Effector memory CD8-positive, alpha-beta T cell (primary cell): Measurements from ENCODE around the gene ARFGEF3.
"Not testable (repeated sequence)": the region's sequence is repeated elsewhere in the genome, so short reads cannot be mapped to it uniquely, and the experiment has no call there.

ENCODE experiments used
- ATAC-seq: fragments of 150-1000 bp; cut with Tn5 transposase; replicated peaks from 2 replicates; pipeline ENCODE4 v1.10.0; 2021; ENCODE audit warnings: mild to moderate bottlenecking, moderate library complexity
- DNase-seq, 3 experiments: peaks; one replicate each; pipeline ENCODE4 v3.0.0; 2021
- H3K27ac Mint-ChIP-seq, 2 donors: one replicate each; pipeline ENCODE4 v1.8.0; 2022; ENCODE audit warnings: mild to moderate bottlenecking in 2 of 2, mixed read lengths in 2 of 2, moderate library complexity in 2 of 2
- H3K27me3 Mint-ChIP-seq, 2 donors: one replicate each; pipeline ENCODE4 v1.8.0; 2022; ENCODE audit warnings: mixed read lengths in 2 of 2
- H3K36me3 Mint-ChIP-seq: one replicate; pipeline ENCODE4 v1.8.0; 2022; ENCODE audit warnings: mild to moderate bottlenecking, moderate library complexity, mixed read lengths; ENCODE audit not compliant: insufficient read depth
- H3K4me1 Mint-ChIP-seq, 2 donors: one replicate each; pipeline ENCODE4 v1.8.0; 2022; ENCODE audit warnings: low read depth in 2 of 2, mixed read lengths in 2 of 2
- H3K4me3 Mint-ChIP-seq, 2 donors: one replicate each; pipeline ENCODE4 v1.8.0; 2022; ENCODE audit warnings: mild to moderate bottlenecking in 2 of 2, mixed read lengths in 2 of 2, moderate library complexity in 2 of 2
- H3K9me3 Mint-ChIP-seq, 2 donors: one replicate each; pipeline ENCODE4 v1.8.0; 2022; ENCODE audit warnings: mixed read lengths in 2 of 2
- total RNA-seq, 9 experiments: gene quantifications; one replicate each; lab custom pipeline; 2026; lab: John Stamatoyannopoulos, UW

The ARFGEF3 gene, protein sequence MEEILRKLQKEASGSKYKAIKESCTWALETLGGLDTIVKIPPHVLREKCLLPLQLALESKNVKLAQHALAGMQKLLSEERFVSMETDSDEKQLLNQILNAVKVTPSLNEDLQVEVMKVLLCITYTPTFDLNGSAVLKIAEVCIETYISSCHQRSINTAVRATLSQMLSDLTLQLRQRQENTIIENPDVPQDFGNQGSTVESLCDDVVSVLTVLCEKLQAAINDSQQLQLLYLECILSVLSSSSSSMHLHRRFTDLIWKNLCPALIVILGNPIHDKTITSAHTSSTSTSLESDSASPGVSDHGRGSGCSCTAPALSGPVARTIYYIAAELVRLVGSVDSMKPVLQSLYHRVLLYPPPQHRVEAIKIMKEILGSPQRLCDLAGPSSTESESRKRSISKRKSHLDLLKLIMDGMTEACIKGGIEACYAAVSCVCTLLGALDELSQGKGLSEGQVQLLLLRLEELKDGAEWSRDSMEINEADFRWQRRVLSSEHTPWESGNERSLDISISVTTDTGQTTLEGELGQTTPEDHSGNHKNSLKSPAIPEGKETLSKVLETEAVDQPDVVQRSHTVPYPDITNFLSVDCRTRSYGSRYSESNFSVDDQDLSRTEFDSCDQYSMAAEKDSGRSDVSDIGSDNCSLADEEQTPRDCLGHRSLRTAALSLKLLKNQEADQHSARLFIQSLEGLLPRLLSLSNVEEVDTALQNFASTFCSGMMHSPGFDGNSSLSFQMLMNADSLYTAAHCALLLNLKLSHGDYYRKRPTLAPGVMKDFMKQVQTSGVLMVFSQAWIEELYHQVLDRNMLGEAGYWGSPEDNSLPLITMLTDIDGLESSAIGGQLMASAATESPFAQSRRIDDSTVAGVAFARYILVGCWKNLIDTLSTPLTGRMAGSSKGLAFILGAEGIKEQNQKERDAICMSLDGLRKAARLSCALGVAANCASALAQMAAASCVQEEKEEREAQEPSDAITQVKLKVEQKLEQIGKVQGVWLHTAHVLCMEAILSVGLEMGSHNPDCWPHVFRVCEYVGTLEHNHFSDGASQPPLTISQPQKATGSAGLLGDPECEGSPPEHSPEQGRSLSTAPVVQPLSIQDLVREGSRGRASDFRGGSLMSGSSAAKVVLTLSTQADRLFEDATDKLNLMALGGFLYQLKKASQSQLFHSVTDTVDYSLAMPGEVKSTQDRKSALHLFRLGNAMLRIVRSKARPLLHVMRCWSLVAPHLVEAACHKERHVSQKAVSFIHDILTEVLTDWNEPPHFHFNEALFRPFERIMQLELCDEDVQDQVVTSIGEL (N-terminal part only)
- 0 to 1.9 (median 0.49) reads per million in 9 experiments for total RNA-seq

GRCh38 chr6:138161338-138162110 lies at the start of gene ARFGEF3:
TSS of gene ARFGEF3 (plus strand) at chr6:138161939. CDS start at chr6:138162087, 148 bp downstream.
- Mint-ChIP-seq H3K27me3 (peaks cover 54 to 56% of the 10 kb centered on the region in 2 donors), H3K4me1 (peaks cover 10 to 11% of the 10 kb centered on the region in 2 donors)
- peak in 2 of 3 experiments; percentile 17 to 18 for DNase-seq

GRCh38 chr6:138113588-138114210 lies 48.0 kb upstream of the ARFGEF3 start:
- Mint-ChIP-seq H3K4me3 (no peak overlapping the region), H3K27me3 (peaks cover 24 to 27% of the 10 kb centered on the region in 2 donors), H3K27ac (no peak overlapping the region), H3K36me3 (no peaks in the 10 kb centered on the region), H3K4me1 (peaks cover 5 to 10% of the 10 kb centered on the region in 2 donors), H3K9me3 (no peaks in the 10 kb centered on the region)
- DNase-seq (no peak), ATAC-seq (no peak)

More at GRCh38 chr6:138161338-138162110, at the start of gene ARFGEF3:
- ATAC-seq: peak; percentile 84
- Mint-ChIP-seq H3K27ac (no peak within 1 kb of the TSS), H3K9me3 (no peaks in the 10 kb centered on the region), H3K4me3 (peak within 1 kb of the TSS; percentile 66 to 69), H3K36me3 (peaks cover 2% of the 10 kb centered on the region)

- ATAC-seq: no peak
- H3K9me3 Mint-ChIP-seq: no peaks in the 10 kb centered on the region
- H3K27me3 Mint-ChIP-seq: peaks cover 27 to 29% of the 10 kb centered on the region in 2 donors
- peaks cover 5% of the 10 kb centered on the region in 2 donors for H3K4me1 Mint-ChIP-seq
- no peak overlapping the region for H3K4me3 Mint-ChIP-seq
- no peaks in the 10 kb centered on the region for H3K36me3 Mint-ChIP-seq
- no peak overlapping the region for H3K27ac Mint-ChIP-seq
- DNase-seq: no peak
These were observed 46.5 kb upstream of the ARFGEF3 start for GRCh38 chr6:138115201-138115600.

GRCh38 chr6:138115877-138116660 lies 45.7 kb upstream of the ARFGEF3 start:
- Mint-ChIP-seq H3K4me1 (peaks cover 5% of the 10 kb centered on the region in 2 donors), H3K4me3 (no peak overlapping the region), H3K27me3 (peaks cover 27 to 36% of the 10 kb centered on the region in 2 donors), H3K9me3 (no peaks in the 10 kb centered on the region), H3K36me3 (no peaks in the 10 kb centered on the region), H3K27ac (no peak overlapping the region)
- DNase-seq (peak; percentile 23 to 36 (median 34)), ATAC-seq (peak; percentile 96)

- Mint-ChIP-seq H3K4me1 (peaks cover 5% of the 10 kb centered on the region in 2 donors), H3K9me3 (no peaks in the 10 kb centered on the region)
These were observed 45.1 kb upstream of the ARFGEF3 start for GRCh38 chr6:138116661-138116999.

GRCh38 chr6:138117376-138117914 lies 44.3 kb upstream of the ARFGEF3 start:
- Mint-ChIP-seq H3K36me3 (no peaks in the 10 kb centered on the region), H3K4me3 (no peak overlapping the region), H3K27ac (no peak overlapping the region), H3K4me1 (peaks cover 5% of the 10 kb centered on the region in 2 donors), H3K9me3 (no peaks in the 10 kb centered on the region), H3K27me3 (peaks cover 34 to 49% of the 10 kb centered on the region in 2 donors)
- no peak for DNase-seq
- no peak for ATAC-seq

More at GRCh38 chr6:138116661-138116999, 45.1 kb upstream of the ARFGEF3 start:
- no peak overlapping the region for H3K4me3 Mint-ChIP-seq
- no peaks in the 10 kb centered on the region for H3K36me3 Mint-ChIP-seq
- DNase-seq (no peak), ATAC-seq (no peak)
- H3K27ac Mint-ChIP-seq: no peak overlapping the region
- H3K27me3 Mint-ChIP-seq: peaks cover 28 to 42% of the 10 kb centered on the region in 2 donors

- not testable (repeated sequence) for H3K36me3 Mint-ChIP-seq, H3K4me1 Mint-ChIP-seq, H3K27ac Mint-ChIP-seq, ATAC-seq, H3K4me3 Mint-ChIP-seq, DNase-seq, H3K9me3 Mint-ChIP-seq
- H3K27me3 Mint-ChIP-seq: peaks cover 38 to 60% of the 10 kb centered on the region in 2 donors
These were observed 42.5 kb upstream of the ARFGEF3 start for GRCh38 chr6:138119229-138119628.

GRCh38 chr6:138119976-138120375 lies 41.8 kb upstream of the ARFGEF3 start:
- DNase-seq: no peak
- no peak for ATAC-seq
- Mint-ChIP-seq H3K36me3 (no peaks in the 10 kb centered on the region), H3K9me3 (no peaks in the 10 kb centered on the region), H3K27me3 (peaks cover 31 to 60% of the 10 kb centered on the region in 2 donors), H3K4me3 (no peak overlapping the region), H3K27ac (no peak overlapping the region), H3K4me1 (peaks cover 5% of the 10 kb centered on the region in 2 donors)

GRCh38 chr6:138124096-138124495 lies 37.6 kb upstream of the ARFGEF3 start:
- H3K9me3 Mint-ChIP-seq: no peaks in the 10 kb centered on the region
- no peaks in the 10 kb centered on the region for H3K36me3 Mint-ChIP-seq
- ATAC-seq (no peak), DNase-seq (no peak)
- H3K4me3 Mint-ChIP-seq: no peak overlapping the region
- peaks cover 27 to 62% of the 10 kb centered on the region in 2 donors for H3K27me3 Mint-ChIP-seq
- no peak overlapping the region for H3K27ac Mint-ChIP-seq
- H3K4me1 Mint-ChIP-seq: no peaks in the 10 kb centered on the region

GRCh38 chr6:138128096-138128495 lies 33.6 kb upstream of the ARFGEF3 start:
- no peaks in the 10 kb centered on the region for H3K4me1 Mint-ChIP-seq
- H3K27me3 Mint-ChIP-seq: peaks cover 18 to 37% of the 10 kb centered on the region in 2 donors
- H3K36me3 Mint-ChIP-seq: no peaks in the 10 kb centered on the region
- no peak overlapping the region for H3K27ac Mint-ChIP-seq
- ATAC-seq (no peak), DNase-seq (no peak)
- no peak overlapping the region for H3K4me3 Mint-ChIP-seq
- H3K9me3 Mint-ChIP-seq: no peaks in the 10 kb centered on the region

DNA sequence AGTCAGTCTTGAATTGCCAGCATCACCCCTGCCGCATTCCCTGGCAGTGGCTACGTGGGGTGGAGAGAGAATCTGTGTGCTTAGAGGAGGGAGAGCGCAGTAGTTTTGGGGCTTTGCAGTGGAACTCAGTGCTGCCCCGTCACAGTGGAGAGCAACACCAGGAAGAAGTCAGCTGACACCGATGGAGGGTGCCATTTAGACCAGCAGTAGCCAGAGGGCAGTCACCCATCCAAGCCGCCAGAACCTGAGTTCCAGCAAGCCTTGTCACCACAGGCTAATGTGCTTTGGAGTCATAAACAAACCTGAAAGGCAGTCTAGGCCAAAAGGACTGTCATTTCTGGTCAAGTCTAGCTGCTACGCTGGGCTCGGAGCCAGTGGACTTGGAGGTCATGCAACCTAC lies 32.5 kb upstream of the ARFGEF3 start:
- no peak for ATAC-seq
- Mint-ChIP-seq H3K27me3 (peaks cover 7 to 26% of the 10 kb centered on the region in 2 donors), H3K4me3 (no peak overlapping the region), H3K9me3 (no peaks in the 10 kb centered on the region), H3K27ac (no peak overlapping the region), H3K36me3 (no peaks in the 10 kb centered on the region), H3K4me1 (no peaks in the 10 kb centered on the region)
- no peak for DNase-seq
